Smooth muscle cell of the pulmonary artery (primary cell): ENCODE data around the gene FXR2. TPM values are rescaled to one million over a fixed set of nuclear protein-coding genes. Genes with fewer than 3 reads are reported as not detected.

Experiments used
- total RNA-seq: library from RNA; depleted of rRNA; stranded (reverse); fragments of >200 nt; gene quantifications from 2 replicates; pipeline ENCODE4 v1.2.3, GENCODE V29; 2014

FXR2 gene
- 42.3 and 51.2 TPM in 2 replicates for total RNA-seq

DNA sequence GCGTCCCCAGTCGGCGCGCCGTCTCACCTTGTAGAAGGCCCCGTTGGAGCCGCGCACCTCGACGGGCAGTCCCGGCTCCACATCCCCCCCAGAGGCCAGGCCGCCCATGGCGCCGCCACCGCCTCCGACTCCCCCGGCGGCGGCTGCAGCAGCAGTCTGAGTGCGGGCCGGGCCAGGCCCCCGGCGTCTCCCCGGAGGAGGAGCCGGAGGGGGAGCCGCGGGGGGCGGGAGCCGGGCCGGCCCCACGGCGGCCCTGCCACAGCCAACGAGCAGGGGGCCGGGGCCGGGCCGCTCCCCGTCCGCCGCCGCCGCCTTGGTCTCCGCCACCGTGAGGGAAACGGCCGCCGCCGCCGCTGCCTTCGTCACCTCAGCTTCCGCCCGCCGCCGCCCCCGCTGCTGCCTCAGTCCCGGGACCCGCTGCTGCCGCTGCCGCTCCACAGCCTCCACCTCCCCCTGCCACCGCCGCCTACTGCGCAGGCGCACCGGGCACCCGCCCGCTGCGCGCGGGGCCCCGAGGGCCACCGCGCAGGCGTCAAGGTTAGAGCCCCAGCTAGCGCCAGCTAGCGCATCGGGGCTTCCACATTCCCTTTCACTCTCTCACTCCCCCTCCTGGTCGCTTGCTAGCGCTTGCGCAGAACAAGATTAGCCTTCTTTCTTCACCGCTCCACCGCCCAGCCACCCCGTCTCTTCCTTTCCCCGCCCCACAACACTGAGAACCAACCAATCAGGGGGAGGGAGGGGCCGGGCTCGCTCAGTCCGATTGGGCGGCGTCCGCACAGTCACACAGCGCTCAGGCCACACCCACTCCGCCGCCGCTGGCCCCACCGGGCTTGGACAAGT lies at the start of gene FXR2:
Gene FXR2 (minus strand): TSS at position 473 of the 840 bp plus-strand sequence. CDS start 365 bp downstream, at position 108.

DNA sequence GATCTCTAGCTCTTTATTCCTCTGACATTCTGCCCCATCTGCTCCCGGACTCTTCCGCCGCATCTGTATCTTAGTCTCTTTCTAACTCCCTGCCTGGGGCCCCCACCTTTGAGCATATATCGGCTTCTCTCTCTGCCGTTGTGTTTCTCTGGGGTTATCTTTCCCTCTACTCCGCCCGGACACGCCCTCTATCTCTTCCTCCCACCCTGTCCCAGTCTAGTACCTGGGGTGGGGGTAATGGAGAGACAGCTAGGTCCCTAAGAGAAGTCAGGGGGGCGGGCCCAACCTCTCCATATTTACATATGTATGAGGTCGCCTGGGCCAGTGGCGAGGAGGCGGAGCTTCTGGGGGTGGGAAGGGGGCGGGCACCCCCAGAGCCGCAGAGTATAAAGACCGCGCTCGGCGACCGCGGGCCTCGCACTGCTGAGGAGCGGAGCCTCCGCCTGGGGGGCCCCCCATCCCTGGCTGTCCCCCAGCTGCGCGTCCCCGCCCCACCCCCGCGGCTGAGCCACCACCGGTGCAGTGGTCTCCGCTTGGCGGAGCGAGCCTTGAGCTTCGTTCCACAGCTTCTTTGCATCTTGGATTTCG lies 35.9 kb upstream of the FXR2 start, which contains the start of gene ATP1B2:
Gene ATP1B2 (plus strand): TSS at position 418 of the 588 bp plus-strand sequence. CDS start 593 bp downstream, outside the sequence.

DNA sequence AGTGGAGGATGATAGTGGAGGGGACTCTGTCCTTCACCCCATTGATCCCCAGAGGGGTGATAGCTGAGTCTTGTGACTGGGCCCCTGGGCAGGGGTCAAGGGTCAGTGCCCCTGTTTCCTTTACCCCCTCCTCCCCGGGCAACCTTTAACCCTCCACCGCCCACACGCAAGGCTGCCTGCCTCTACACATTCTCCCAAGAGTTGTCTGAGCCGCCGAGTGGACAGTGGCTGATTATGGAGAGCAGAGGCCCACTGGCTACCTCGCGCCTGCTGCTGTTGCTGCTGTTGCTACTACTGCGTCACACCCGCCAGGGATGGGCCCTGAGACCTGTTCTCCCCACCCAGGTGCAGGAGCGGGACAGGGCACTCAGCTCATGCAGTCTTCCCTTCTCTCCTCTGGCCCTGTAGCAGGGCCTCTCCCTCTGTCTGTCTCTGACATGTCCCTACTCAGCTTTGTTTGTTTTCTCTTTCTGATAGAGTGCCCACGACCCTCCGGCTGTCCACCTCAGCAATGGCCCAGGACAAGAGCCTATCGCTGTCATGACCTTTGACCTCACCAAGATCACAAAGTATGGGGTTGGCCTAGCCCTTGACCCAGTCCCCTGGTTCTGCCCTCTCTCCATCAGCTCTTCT lies 15.4 kb upstream of the FXR2 start, which contains the start of gene SHBG:
Gene SHBG (plus strand): TSS at position 197 of the 633 bp plus-strand sequence. CDS start 38 bp downstream, at position 235.

DNA sequence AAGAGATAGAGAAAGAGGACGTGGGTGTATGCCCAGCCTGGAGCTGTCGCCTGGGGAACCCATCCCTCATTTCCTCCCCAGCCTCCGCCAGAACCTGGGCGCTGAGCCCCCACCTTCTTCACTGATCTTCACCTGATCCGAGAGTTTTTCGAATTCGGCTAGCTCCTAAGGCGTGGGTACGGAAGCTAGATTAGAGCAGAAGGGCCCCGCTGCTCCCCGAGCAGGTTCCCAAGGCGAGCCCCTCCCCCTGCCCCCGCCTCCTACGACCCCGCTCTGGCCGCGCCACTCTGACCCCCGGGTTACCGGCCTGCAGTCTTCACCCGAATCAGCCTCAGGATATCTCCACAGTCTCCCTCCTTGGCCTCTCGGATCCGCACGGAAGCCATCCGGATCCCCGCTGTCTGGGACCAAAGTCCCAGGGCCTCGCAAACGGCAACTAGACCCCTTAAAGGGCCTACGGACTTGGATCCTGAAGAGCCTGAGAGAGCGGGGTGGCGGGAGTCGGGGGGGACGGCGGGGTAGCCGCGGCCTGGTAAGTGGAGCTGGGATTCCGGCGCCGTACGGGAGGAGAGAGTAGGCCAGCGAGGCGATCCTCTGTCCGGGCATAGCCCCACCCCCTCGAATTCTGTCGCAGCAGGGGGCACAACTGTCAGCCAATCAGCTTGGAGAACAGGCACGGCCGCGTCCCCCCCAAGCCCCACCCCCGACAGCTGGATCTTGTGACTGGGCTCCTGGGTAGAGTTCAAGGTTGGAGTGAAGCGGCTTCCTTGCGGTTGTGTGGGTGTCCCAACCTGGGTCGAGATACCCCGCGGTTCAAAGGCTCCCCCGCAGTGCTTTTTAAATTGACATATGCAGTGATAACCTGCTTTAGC lies 12.8 kb upstream of the FXR2 start, which contains the start of gene SAT2:
Gene SAT2 (minus strand): TSS at position 572 of the 872 bp plus-strand sequence. CDS start 186 bp downstream, at position 386.

GRCh38 chr17:7589891-7590691 lies 24.6 kb downstream of the FXR2 start, which contains the start of gene SOX15:
Gene SOX15, minus strand, starts transcription at chr17:7590094. Its CDS starts 418 bp downstream, at chr17:7589676.

GRCh38 chr17:7583253-7584109 lies 31.2 kb downstream of the FXR2 start, which contains the start of gene MPDU1:
Gene MPDU1, plus strand, starts transcription at chr17:7583852. Its CDS starts 11 bp downstream, at chr17:7583863.

DNA sequence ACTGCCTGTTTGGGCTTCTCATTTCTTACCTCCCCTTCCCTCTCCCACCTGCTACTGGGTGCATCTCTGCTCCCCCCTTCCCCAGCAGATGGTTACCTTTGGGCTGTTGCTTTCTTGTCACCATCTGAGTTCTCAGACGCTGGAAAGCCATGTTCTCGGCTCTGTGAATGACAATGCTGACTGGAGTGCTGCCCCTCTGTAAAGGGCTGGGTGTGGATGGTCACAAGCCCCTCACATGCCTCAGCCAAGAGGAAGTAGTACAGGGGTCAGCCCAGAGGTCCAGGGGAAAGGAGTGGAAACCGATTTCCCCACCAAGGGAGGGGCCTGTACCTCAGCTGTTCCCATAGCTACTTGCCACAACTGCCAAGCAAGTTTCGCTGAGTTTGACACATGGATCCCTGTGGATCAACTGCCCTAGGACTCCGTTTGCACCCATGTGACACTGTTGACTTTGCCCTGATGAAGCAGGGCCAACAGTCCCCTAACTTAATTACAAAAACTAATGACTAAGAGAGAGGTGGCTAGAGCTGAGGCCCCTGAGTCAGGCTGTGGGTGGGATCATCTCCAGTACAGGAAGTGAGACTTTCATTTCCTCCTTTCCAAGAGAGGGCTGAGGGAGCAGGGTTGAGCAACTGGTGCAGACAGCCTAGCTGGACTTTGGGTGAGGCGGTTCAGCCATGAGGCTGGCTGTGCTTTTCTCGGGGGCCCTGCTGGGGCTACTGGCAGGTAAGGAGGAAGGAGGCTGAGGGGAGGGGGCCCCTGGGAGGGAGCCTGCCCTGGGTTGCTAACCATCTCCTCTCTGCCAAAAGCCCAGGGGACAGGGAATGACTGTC lies 35.5 kb downstream of the FXR2 start, which contains the start of gene CD68:
Gene CD68 (plus strand): TSS at position 638 of the 833 bp plus-strand sequence. CDS start 40 bp downstream, at position 678.

GRCh38 chr17:7561589-7562207 lies 53.0 kb downstream of the FXR2 start, which contains the start of gene SENP3:
Gene SENP3, plus strand, starts transcription at chr17:7561919. Its CDS starts 1,158 bp downstream, at chr17:7563077.

GRCh38 chr17:7558544-7559319 lies 56.0 kb downstream of the FXR2 start, which contains the start of gene TNFSF13:
Gene TNFSF13, plus strand, starts transcription at chr17:7558750. Its CDS starts 290 bp downstream, at chr17:7559040.

GRCh38 chr17:7548585-7549400 lies 65.9 kb downstream of the FXR2 start, which contains the start of gene TNFSF12:
Gene TNFSF12, plus strand, starts transcription at chr17:7549058. Its CDS starts 96 bp downstream, at chr17:7549154.

Other genes starting within 250 kb of the FXR2 start
- 0.20 and 0.26 TPM in 2 replicates for gene TNK1, start 233.8 kb downstream of the FXR2 start, total RNA-seq
- 52.9 and 58.3 TPM in 2 replicates for gene PLSCR3, start 220.4 kb downstream of the FXR2 start, total RNA-seq
- 57.9 and 74.2 TPM in 2 replicates for gene TMEM256, start 210.8 kb downstream of the FXR2 start, total RNA-seq
- 23.7 and 28.4 TPM in 2 replicates for gene NLGN2, start 207.1 kb downstream of the FXR2 start, total RNA-seq
- not detected in 2 replicates for gene SPEM1, start 194.6 kb downstream of the FXR2 start, total RNA-seq
- gene SPEM2, start 189.3 kb downstream of the FXR2 start, total RNA-seq = not detected in 2 replicates
- not detected in 2 replicates for gene SPEM3, start 186.0 kb downstream of the FXR2 start, total RNA-seq
- 2.5 and 3.2 TPM in 2 replicates for gene TMEM102, start 179.5 kb downstream of the FXR2 start, total RNA-seq
- 12.9 and 16.7 TPM in 2 replicates for gene FGF11, start 175.4 kb downstream of the FXR2 start, total RNA-seq
- gene CHRNB1, start 169.8 kb downstream of the FXR2 start, total RNA-seq = 5.2 and 6.7 TPM in 2 replicates
- 39.2 and 45.6 TPM in 2 replicates for gene ZBTB4, start 135.3 kb downstream of the FXR2 start, total RNA-seq
- not detected in 2 replicates for gene SLC35G6, start 133.5 kb downstream of the FXR2 start, total RNA-seq
- 117 and 118 TPM in 2 replicates for gene POLR2A, start 130.5 kb downstream of the FXR2 start, total RNA-seq
- gene TNFSF12, start 65.8 kb downstream of the FXR2 start, total RNA-seq = 21.6 and 23.8 TPM in 2 replicates
- 1.4 and 2.4 TPM in 2 replicates for gene TNFSF13, start 56.1 kb downstream of the FXR2 start, total RNA-seq
- 65.9 and 75.8 TPM in 2 replicates for gene SENP3, start 53.0 kb downstream of the FXR2 start, total RNA-seq
- 59.6 and 60.2 TPM in 2 replicates for gene CD68, start 35.3 kb downstream of the FXR2 start, total RNA-seq
- 36.2 and 54.1 TPM in 2 replicates for gene MPDU1, start 31.0 kb downstream of the FXR2 start, total RNA-seq
- gene SOX15, start 24.8 kb downstream of the FXR2 start, total RNA-seq = 0.07 and 0.26 TPM in 2 replicates
- 34.7 and 35.4 TPM in 2 replicates for gene SAT2, start 12.9 kb upstream of the FXR2 start, total RNA-seq
- gene SHBG, start 15.2 kb upstream of the FXR2 start, total RNA-seq = 0.53 and 0.72 TPM in 2 replicates
- gene ATP1B2, start 36.0 kb upstream of the FXR2 start, total RNA-seq = 0.07 and 0.33 TPM in 2 replicates
- gene TP53, start 72.6 kb upstream of the FXR2 start, total RNA-seq = 32.2 and 47.2 TPM in 2 replicates
- 2.7 and 3.5 TPM in 2 replicates for gene WRAP53, start 73.6 kb upstream of the FXR2 start, total RNA-seq
- gene EFNB3, start 90.3 kb upstream of the FXR2 start, total RNA-seq = 0.10 and 0.39 TPM in 2 replicates
- 0.23 and 0.39 TPM in 2 replicates for gene DNAH2, start 102.8 kb upstream of the FXR2 start, total RNA-seq
- gene KDM6B, start 219.3 kb upstream of the FXR2 start, total RNA-seq = 9.3 and 19.7 TPM in 2 replicates
- gene TMEM88, start 240.2 kb upstream of the FXR2 start, total RNA-seq = 0.13 and 0.20 TPM in 2 replicates
- gene NAA38, start 242.7 kb upstream of the FXR2 start, total RNA-seq = 28.9 and 30.6 TPM in 2 replicates
- 11.5 and 14.7 TPM in 2 replicates for gene CYB5D1, start 243.1 kb upstream of the FXR2 start, total RNA-seq